Fibroblast of skin of back (primary cell): ENCODE results near the gene DHX34. TPM values are rescaled to one million over a fixed set of nuclear protein-coding genes. Genes with fewer than 3 reads are reported as not detected.
"Not testable (repeated sequence)": the region's sequence is repeated elsewhere in the genome, so short reads cannot be mapped to it uniquely, and the experiment has no call there.

Experiments used
- DNase-seq: peaks from one replicate; pipeline ENCODE4 v3.0.0-alpha.2; 2013
- polyA plus RNA-seq, 2 experiments: library from polyadenylated mRNA; unstranded; fragments of 120-200 nt; gene quantifications; one replicate each; pipeline ENCODE4 v1.2.1, GENCODE V29; 2013; ENCODE audit not compliant: insufficient read length in 2 of 2

The DHX34 gene, protein sequence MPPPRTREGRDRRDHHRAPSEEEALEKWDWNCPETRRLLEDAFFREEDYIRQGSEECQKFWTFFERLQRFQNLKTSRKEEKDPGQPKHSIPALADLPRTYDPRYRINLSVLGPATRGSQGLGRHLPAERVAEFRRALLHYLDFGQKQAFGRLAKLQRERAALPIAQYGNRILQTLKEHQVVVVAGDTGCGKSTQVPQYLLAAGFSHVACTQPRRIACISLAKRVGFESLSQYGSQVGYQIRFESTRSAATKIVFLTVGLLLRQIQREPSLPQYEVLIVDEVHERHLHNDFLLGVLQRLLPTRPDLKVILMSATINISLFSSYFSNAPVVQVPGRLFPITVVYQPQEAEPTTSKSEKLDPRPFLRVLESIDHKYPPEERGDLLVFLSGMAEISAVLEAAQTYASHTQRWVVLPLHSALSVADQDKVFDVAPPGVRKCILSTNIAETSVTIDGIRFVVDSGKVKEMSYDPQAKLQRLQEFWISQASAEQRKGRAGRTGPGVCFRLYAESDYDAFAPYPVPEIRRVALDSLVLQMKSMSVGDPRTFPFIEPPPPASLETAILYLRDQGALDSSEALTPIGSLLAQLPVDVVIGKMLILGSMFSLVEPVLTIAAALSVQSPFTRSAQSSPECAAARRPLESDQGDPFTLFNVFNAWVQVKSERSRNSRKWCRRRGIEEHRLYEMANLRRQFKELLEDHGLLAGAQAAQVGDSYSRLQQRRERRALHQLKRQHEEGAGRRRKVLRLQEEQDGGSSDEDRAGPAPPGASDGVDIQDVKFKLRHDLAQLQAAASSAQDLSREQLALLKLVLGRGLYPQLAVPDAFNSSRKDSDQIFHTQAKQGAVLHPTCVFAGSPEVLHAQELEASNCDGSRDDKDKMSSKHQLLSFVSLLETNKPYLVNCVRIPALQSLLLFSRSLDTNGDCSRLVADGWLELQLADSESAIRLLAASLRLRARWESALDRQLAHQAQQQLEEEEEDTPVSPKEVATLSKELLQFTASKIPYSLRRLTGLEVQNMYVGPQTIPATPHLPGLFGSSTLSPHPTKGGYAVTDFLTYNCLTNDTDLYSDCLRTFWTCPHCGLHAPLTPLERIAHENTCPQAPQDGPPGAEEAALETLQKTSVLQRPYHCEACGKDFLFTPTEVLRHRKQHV
- polyA plus RNA-seq (2013, experiment 1 of 2; ENCODE audit: insufficient read length) = 14.0 TPM
- polyA plus RNA-seq (2013, experiment 2 of 2; ENCODE audit: insufficient read length) = 8.1 TPM

DNA sequence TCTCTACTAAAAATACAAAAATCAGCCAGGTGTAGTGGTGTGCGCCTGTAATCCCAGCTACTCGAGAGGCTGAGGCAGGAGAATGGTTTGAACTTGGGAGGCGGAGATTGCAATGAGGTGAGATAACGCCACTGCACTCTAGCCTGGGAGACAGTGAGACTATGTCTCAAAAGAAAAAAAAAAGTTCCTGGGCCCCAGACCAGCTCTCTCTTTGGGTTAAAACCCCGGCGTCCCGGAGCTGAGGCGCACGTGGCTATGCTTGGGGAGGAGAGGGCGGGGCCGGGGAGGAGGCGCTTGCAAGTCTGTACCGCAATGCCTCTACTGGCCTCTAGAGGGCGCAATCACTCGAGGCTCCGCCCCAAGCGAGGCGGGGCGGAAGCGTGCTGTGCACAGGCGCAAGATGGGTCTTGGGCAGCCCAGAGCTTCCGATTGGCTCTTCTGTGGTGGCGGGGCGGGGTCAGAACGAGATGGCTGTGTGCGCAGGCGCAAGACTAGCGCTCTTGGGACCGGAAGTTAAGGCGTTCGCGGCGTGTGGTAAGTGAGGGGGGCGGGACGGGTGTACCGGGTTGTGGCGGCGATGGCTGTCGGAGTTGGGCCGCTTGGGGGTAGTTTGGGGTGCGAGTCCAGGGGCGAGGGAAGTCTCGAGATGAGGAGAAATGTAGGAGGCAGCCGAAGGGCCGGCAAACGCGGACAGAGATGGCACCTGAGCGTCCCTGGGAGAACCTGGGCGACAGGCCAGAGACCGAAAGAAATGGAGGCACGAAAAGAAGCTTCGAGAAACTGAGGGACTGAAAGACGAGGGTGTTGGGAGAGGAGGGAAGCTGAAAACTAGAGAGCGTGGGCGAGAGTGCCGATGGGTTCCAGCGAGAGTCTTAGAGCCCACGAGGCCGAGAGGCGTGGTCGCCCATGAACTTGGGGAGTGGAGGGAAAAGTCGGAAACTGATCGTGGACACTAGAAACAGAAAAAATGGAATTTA, at the start of gene DHX34:
TSS of gene DHX34 (plus strand) at position 497 of the 977 bp plus-strand sequence. CDS start 3,716 bp downstream, outside the sequence.
- peak; percentile 98 for DNase-seq

DNA sequence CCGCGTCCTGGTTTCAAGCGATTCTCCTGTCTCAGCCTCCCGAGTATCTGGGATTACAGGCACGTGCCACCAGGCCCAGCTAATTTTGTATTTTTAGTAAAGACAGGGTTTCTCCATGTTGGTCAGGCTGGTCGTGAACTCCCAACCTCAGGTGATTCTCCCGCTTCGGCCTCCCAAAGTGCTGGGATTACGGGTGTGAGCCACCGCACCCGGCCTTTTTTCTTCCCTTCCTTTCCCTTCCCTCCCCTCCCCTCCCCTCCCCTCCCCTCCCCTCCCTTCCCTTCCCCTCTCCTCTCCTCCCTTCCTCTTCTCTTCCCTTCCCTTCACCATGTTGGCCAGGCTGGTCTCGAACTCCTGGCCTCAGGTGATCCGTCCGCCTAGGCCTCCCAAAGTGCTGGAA, 48.2 kb upstream of the DHX34 start:
- DNase-seq = not testable (repeated sequence)

DNA sequence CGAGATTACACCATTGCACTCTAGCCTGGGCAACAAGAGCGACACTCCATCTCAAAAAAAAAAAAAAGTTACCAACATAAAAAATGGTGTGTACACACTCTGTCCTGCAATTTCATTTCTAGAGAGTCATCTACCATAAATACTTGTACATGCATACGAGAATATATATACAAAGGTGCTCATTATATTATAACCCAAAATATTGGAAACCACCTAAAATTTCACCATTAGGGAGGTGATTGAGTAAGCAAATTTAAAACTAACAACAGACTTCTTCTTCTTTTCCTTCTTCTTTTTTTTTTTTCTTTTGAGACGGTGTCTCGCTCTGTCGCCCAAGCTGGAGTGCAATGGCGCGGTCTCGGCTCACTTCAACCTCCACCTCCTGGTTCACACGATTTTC, 46.9 kb upstream of the DHX34 start:
- DNase-seq = no peak

DNA sequence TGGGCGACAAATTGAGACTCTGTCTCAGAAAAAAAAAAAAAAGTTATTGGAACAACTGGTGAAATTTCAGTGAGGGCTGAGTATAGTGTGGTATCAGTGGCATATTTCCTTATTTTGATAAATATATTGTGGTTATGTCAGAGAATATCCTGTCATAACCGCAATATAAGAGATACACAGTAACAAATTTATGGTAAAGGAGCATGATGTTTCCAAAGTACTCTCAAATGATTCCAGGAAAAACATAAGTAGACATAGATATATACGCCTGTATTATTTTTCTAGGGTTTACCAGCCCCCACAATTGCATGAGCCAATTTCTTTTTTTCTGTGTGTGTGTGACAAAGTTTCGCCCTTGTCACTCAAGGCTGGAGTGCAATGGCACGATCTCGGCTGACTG, 45.1 kb upstream of the DHX34 start:
- DNase-seq = no peak

DNA sequence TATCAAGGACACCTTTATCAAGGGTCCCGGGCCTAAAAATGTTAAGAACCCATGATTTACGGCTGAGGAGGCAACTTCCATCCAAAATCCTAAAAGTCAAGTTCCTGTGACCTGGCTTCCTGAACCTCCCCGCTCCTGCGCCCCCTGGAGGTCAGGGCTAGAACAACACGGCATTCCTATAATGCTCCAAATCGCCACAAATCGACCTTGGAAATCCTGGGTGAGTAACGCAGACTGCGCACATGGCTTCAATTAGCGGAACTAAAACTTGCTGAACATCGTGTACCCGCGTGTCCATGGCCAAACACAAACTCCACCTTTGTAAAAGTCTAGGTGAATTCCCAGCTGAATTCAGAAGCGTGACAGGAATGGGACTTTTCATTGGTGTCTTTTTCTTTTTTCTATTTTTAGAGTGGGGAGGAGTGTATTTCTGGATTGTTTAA, 43.8 kb upstream of the DHX34 start:
- DNase-seq = peak; percentile 86

DNA sequence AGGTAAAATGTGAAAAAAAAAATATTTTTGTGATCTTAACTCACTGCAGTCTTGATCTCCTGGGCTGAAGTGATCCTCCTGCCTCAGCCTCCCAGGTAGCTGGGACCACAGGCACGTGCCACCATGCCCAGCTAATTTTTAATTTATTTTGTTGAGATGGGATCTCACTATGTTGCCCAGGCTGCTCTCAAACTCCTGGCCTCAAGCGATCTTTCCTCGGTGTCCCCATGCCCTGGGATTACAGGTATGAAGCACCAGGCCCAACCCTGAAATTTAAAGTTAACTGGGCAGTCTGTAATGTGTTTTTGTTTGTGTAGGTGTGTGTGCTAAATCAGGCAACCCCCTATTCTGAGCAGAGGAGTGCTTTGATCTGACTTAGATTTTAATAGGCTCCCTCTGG, 42.8 kb upstream of the DHX34 start:
- DNase-seq = no peak

DNA sequence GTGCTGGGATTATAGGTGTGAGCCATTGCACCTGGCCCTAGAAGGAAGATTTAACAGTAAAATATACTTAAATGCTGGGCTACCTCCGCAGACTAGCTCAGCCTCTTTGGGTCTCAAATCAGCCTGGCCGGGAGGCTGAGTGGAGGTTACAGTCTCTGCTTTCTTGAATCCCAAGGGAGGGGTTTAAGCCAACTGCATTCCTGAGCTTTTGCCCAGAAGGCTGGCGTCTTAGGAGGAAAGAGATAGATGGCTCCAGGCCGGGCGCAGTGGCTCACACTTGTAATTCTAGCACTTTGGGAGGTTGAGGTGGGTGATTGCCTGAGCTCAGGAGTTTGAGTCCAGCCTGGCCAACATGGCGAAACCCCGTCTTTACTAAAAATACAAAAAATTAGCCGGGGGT, 40.1 kb upstream of the DHX34 start:
- DNase-seq = peak; percentile 63

DNA sequence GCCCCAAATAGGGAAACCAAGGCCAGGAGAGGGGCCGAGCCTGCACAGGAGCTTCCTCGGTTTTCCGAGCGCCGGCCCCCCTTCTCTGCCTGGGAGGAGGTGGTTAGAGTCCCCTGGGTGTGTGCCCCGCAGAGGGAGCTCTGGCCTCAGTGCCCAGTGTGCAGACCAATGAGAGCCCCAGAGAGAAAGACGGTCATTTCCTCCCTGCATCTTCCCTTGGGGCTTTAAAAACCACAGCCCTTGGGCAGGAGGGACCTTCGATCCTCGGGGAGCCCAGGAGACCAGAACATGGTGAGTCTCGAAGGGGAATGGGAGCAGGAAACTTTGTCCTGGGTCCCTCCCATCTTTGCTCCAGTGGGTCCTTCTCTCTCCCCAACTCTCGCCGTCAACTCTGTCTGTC, 39.5 kb upstream of the DHX34 start, which contains the start of gene C5AR1:
TSS of gene C5AR1 (plus strand) at position 254 of the 400 bp plus-strand sequence. CDS start at position 289, 35 bp downstream.
- peak; percentile 15 for DNase-seq

DNA sequence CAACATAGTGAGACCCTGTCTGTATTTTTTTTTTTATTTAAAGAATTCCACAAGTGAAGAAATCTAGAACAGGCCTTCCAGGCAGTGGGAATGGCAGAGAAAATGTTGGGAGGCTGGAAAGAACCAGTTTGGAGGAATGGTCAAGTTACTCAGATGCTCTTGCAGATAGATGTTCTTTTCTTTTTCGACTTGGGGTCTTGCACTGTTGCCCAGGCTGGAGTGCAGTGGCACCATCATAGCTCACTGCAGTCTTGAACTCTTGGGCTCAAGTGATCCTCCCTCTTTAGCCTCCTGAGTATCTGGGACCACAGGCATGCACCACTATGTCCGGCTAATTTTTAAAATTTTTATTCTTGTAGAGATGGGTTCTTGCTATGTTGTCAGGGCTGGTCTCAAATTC, 38.8 kb upstream of the DHX34 start:
- DNase-seq = no peak

DNA sequence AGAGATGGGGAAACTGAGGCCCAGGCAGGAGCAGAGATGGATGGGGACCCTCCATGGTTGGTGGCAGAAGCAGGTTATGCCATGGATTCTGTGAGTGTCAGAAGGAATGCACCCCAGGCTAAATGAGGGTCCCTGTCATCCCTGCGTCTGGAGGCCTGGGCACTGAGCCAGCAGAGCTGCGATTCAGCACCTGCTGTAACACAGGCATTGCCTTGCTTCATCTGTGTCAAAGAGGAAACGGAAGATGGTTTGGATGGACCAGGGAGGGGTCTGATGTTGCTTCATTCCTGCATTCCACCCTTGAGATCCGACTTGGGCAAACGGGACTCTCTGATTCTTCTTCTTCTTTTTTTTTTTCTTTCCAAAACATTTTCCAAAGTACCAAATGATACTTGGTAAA, 38.3 kb upstream of the DHX34 start:
- DNase-seq = peak; percentile 18

DNA sequence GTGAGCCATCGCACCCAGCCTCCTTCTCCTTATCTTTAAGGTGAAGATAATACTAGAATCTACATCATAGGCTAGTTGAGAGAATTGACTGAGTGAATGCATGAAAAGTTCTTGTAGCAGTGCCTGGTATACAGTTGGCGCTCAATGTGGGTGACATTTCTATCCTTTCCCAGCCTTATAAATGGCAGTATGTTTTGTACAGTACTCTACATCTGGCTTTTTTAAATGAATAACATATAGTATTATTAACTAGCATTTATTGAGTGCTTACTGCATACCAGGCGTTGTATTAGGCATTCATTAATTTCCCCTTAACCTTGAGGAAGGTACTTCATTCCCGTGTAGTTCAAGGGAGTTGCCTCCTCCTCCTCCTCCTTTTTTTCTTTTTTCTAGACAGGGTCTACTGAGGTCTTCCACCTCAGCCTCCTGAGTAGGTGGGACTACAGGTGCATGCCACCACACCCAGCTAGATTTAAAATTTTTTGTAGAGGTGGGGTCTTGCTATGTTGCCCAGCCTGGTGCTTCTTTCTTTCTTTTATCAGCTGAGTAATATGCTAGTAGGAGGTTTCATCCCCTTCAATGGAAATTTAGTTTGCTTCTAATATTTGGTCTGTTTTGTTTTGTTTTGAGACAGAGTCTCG, 36.6 kb upstream of the DHX34 start:
- DNase-seq = no peak

DNA sequence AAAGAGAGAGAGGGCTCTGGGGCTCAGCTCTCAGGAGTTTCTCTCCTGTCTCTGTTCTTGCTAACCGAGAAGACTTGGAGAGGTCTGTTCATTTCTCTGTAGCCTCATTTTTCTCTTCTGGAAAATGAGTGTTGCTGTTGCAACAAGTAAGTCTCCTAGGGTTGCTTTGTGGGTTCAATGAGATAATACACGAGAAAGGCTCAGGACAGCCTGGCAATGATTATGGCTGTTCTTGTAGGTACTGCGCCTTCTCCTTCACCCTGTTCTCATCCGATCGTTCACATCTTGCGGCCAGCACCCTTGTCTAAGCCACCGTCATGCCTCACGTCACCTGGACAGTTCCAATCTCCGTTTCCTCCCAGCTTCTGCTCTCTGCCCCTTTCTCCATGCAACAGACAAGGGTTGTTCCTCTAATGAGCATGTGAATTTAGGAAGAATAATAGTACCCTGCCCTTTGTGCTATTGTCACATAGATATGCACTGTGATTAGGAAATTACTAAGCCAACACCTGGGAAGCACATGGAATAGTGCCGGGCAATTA, 35.3 kb upstream of the DHX34 start:
- DNase-seq = no peak

DNA sequence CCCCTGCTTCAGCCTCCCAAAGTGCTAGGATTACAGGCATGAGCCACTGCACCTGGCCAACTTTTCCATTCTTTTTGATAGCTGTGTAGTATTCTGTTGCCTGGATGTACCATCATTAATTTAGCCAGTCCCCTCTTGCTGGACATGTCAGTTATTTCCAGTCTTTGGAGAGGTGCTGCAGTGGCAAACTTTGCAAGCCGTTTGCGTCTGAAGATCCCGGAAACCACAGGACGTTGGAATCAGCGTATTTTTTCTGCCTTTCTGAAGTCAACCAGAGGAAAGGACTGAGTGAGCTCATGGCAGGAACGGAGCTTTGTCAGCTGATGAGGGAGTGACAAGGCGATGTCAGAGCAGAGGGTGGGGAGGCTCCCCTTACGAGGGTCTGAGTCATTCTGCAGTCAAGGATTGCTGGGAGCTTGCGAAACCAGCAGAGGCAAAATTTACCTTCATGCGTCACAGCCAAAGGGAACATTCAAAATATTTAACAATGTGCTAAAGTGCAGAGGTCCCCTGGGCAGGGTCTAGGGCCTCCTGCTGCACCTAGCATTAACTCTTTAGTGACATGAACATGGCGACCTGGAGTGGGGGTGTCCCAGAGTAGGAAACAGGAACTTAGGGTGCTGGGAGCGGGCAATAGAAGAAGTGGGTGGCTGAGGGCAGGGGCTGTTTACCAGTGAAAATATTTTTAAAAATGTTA, 33.8 kb upstream of the DHX34 start:
- peak; percentile 88 for DNase-seq

DNA sequence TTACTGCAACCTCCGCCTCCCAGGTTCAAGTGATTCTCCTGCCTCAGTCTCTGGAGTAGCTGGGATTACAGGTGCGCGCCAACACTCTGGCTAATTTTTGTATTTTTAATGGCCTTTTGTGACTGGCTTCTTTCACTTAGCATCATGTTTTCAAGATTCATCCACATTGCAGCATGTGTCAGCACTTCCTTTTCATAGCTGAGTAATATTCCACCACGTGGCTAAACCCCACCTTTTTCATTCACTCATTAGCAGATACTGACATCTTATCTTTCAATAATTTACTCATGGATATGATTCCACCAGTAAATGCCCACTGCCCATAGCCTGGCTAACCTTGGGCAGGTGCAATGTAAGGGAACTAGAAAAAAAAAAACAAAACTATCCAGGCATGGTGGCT, 32.6 kb upstream of the DHX34 start:
- DNase-seq = no peak

DNA sequence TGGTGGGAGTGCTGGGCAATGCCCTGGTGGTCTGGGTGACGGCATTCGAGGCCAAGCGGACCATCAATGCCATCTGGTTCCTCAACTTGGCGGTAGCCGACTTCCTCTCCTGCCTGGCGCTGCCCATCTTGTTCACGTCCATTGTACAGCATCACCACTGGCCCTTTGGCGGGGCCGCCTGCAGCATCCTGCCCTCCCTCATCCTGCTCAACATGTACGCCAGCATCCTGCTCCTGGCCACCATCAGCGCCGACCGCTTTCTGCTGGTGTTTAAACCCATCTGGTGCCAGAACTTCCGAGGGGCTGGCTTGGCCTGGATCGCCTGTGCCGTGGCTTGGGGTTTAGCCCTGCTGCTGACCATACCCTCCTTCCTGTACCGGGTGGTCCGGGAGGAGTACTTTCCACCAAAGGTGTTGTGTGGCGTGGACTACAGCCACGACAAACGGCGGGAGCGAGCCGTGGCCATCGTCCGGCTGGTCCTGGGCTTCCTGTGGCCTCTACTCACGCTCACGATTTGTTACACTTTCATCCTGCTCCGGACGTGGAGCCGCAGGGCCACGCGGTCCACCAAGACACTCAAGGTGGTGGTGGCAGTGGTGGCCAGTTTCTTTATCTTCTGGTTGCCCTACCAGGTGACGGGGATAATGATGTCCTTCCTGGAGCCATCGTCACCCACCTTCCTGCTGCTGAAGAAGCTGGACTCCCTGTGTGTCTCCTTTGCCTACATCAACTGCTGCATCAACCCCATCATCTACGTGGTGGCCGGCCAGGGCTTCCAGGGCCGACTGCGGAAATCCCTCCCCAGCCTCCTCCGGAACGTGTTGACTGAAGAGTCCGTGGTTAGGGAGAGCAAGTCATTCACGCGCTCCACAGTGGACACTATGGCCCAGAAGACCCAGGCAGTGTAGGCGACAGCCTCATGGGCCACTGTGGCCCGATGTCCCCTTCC, 28.9 kb upstream of the DHX34 start:
- no peak for DNase-seq

DNA sequence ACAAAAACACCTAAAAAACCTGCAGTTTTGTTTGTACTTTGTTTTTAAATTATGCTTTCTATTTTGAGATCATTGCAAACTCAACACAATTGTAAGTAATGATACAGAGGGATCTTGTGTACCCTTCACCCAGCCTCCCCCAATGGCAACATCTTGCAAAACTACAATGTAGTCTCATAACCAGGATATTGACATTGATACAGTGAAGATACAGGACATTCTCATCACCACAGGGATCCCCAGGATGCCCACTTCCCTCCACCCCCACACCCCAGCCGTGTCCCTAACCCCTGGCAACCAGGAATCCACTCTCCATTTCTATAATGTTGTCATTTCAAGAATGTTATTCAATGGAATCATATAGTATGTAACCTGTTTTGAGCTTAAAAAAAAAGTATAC, 27.5 kb upstream of the DHX34 start:
- no peak for DNase-seq

DNA sequence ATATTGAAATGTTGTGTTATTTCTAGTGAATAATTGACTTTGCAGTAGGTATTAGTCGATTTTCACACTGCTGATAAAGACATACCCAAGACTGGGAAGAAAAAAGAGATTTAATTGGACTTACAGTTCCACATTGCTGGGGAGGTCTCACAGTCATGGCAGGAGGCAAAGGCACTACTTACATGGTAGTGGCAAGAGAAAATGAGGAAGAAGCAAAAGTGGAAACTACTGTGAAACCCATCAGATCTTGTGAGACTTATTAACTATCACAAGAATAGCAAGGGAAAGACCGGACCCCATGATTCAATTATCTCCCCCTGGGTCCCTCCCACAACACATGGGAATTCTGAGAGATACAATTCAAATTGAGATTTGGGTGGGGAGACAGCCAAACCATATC, 27.1 kb upstream of the DHX34 start:
- no peak for DNase-seq

DNA sequence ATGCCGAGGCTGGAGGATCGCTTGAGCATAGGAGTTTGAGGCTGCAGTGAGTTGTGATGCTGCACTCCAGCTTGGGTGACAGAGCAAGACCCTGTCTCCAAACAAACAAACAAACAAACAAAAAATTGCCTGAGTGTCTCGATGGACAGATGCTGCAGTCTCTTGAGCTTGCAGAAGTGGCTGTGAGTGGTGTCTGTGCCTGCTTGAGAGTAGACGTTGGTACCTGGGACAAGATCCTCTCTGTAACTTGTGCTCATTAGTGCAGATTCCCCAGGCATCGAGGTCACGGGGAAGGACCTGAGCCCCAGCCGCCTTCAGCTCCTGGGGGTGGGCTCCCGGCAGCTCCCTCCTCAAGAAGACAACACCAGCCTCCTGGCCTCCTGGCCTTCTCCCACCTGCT, 25.7 kb upstream of the DHX34 start:
- DNase-seq = no peak

DNA sequence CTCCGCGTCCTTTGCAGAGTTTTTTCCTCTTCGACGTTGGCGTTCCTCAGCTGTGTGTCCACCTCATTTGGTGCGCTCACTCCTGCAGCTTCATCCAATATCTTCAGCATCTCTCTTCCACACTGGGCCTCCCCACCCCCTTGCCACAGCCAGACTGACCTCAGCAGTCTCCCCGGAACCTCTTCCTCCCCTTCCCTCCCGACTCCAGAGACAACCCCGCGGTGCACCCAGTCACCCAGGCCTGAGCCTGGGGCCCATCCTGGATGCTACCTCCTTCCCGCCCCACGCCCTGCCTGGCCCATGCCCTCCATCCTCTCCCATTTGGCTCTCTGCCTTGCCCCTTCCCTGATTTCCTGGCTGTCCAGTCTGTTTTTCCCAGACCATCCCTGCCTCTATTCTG, 25.2 kb upstream of the DHX34 start:
- DNase-seq = no peak
